Articular chondrocyte of knee joint (primary cell): Measurements from ENCODE around the gene LHX2. TPM values are rescaled to one million over a fixed set of nuclear protein-coding genes. Genes with fewer than 3 reads are reported as not detected.

Source experiments
- total RNA-seq: library from RNA; depleted of rRNA; stranded (reverse); fragments of >200 nt; gene quantifications from 2 replicates; pipeline ENCODE4 v1.2.3, GENCODE V29; 2012

LHX2 gene, protein sequence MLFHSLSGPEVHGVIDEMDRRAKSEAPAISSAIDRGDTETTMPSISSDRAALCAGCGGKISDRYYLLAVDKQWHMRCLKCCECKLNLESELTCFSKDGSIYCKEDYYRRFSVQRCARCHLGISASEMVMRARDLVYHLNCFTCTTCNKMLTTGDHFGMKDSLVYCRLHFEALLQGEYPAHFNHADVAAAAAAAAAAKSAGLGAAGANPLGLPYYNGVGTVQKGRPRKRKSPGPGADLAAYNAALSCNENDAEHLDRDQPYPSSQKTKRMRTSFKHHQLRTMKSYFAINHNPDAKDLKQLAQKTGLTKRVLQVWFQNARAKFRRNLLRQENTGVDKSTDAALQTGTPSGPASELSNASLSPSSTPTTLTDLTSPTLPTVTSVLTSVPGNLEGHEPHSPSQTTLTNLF
- total RNA-seq, result 0.39 and 1.2 TPM in 2 replicates

DNA sequence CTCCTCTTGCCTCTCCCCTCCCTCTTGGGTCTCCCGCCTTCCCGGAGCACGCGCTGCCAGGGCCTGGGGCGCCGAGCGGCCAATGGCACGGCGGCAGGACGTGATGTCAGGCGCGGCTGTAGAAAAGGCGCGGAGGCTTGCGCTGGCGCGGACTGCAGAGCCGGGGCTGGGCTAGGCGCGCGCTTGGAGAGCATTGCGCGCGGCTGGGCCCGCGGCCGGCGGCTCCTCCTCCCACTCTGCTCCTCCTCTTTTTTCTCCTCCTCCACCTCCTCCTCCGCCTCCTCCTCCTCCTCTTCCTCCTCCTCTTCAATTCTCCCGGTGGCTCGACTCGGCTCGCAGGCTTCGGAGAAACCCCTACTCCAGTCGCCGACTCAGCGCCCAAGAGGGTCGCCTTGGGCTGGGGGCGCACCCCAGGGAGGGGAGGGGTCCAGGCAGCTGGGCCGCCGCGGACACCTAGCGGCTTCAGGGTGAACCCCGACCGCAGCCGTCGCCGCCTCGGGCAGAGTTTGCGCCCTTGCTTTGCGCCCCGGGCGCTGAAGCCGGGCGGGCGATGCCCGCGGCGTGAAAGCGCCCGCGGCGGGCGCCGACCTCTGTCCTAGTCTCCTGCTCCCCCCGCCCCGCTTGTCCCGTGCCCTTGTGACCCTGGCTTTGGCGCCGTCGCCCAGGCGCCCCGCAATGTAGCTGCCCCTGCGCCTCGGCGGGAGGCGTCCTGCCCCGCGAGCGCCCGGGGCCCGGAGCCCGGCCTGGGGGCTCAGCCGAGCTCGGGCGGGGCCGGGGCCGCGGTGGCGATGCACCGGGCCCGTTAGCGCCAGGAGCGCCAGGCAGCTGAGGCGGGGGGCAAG lies at the start of gene LHX2:
Gene LHX2, plus strand, starts transcription at position 309 of the 842 bp plus-strand sequence. CDS start 581 bp downstream, outside the sequence.

Other genes starting within 250 kb of the LHX2 start
- 22.5 and 22.6 TPM in 2 replicates for gene DENND1A, start 81.6 kb upstream of the LHX2 start, total RNA-seq
- gene NEK6, start 246.2 kb downstream of the LHX2 start, total RNA-seq, result 50.0 and 52.7 TPM in 2 replicates